CD4-positive, alpha-beta T cell treated with Interferon gamma for 1 hour (primary cell): ENCODE measurements around the gene OSCAR.

ENCODE experiments used
- DNase-seq: peaks from one replicate; pipeline ENCODE4 v3.0.0-alpha.2; 2020

Gene OSCAR

GRCh38 chr19:54081032-54081431 is 19.6 kb downstream of the OSCAR start, which contains the start of gene TARM1:
Gene TARM1, minus strand, starts transcription at chr19:54081365. Its CDS starts 25 bp downstream, at chr19:54081340.
- DNase-seq, result no peak

- DNase-seq, result no peak
Measured at GRCh38 chr19:54077334-54077733, 23.3 kb downstream of the OSCAR start.

- no peak for DNase-seq
Measured at GRCh38 chr19:54074851-54075250, 25.8 kb downstream of the OSCAR start.

- DNase-seq, result no peak
Measured at GRCh38 chr19:54073829-54074228, 26.8 kb downstream of the OSCAR start.

GRCh38 chr19:54069470-54069869 is 31.1 kb downstream of the OSCAR start:
- DNase-seq, result no peak

- DNase-seq, result no peak
Measured at GRCh38 chr19:54063350-54064116, 37.1 kb downstream of the OSCAR start, which contains the start of gene VSTM1. Gene VSTM1, minus strand, starts transcription at chr19:54063897. Its CDS starts 120 bp downstream, at chr19:54063777.

GRCh38 chr19:54062643-54063042 is 38.0 kb downstream of the OSCAR start:
- DNase-seq, result peak; percentile 43

- DNase-seq, result peak; percentile 13
Measured at GRCh38 chr19:54047616-54048015, 53.0 kb downstream of the OSCAR start.

- no peak for DNase-seq
Measured at GRCh38 chr19:54045771-54046170, 54.8 kb downstream of the OSCAR start.
